ENCODE measurements around the gene SMIM20.

Gene SMIM20

GRCh38 chr4:25903900-25904747, 9.9 kb upstream of the SMIM20 start:
- TF ChIP-seq TCF12 (IDR thresholded peaks at IDR 0.05; ENCODE audit: low read depth): no peak
- TF ChIP-seq, protein P1, sequence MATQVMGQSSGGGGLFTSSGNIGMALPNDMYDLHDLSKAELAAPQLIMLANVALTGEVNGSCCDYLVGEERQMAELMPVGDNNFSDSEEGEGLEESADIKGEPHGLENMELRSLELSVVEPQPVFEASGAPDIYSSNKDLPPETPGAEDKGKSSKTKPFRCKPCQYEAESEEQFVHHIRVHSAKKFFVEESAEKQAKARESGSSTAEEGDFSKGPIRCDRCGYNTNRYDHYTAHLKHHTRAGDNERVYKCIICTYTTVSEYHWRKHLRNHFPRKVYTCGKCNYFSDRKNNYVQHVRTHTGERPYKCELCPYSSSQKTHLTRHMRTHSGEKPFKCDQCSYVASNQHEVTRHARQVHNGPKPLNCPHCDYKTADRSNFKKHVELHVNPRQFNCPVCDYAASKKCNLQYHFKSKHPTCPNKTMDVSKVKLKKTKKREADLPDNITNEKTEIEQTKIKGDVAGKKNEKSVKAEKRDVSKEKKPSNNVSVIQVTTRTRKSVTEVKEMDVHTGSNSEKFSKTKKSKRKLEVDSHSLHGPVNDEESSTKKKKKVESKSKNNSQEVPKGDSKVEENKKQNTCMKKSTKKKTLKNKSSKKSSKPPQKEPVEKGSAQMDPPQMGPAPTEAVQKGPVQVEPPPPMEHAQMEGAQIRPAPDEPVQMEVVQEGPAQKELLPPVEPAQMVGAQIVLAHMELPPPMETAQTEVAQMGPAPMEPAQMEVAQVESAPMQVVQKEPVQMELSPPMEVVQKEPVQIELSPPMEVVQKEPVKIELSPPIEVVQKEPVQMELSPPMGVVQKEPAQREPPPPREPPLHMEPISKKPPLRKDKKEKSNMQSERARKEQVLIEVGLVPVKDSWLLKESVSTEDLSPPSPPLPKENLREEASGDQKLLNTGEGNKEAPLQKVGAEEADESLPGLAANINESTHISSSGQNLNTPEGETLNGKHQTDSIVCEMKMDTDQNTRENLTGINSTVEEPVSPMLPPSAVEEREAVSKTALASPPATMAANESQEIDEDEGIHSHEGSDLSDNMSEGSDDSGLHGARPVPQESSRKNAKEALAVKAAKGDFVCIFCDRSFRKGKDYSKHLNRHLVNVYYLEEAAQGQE (IDR thresholded peaks at IDR 0.05; ENCODE audit: low read depth): no peak
- no peak for TF ChIP-seq NFIC (IDR thresholded peaks at IDR 0.05)
- TF ChIP-seq CEBPB (IDR thresholded peaks at IDR 0.05): no peak
- TF ChIP-seq TEAD4 (IDR thresholded peaks at IDR 0.05): no peak
- no peak for TF ChIP-seq TAF1 (IDR thresholded peaks at IDR 0.05; ENCODE audit: low read depth)
- no peak for TF ChIP-seq FOXM1 (IDR thresholded peaks at IDR 0.05; ENCODE audit: borderline replicate concordance, low read depth)
- no peak for TF ChIP-seq EGR1 (IDR thresholded peaks at IDR 0.05)
- TF ChIP-seq EP300 (IDR thresholded peaks at IDR 0.05; ENCODE audit: borderline replicate concordance): no peak

DNA sequence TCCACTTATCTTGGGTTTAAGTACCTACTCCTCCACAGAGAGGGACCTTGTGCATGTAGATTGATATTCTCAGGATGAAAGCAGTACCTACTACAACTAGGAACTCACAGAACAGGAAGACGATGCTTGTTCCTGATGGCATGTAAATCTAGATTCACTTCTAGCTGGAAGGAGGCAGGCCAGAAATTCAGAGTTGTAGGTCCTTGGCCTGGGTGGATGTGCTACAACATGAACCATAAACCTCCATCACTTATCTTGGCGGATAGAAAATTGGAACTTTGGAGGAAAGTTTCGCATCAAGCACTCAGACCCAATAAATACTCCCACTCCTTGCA, 9.3 kb upstream of the SMIM20 start:
- TF ChIP-seq CEBPB (IDR thresholded peaks at IDR 0.05) (no peak), MAX (IDR thresholded peaks at IDR 0.05) (no peak), RAD21 (IDR thresholded peaks at IDR 0.05; ENCODE audit: low read depth) (no peak), TCF12 (IDR thresholded peaks at IDR 0.05; ENCODE audit: low read depth) (no peak), CREB1 (IDR thresholded peaks at IDR 0.05; ENCODE audit: low read depth) (no peak), USF1 (IDR thresholded peaks at IDR 0.05) (no peak), EGR1 (IDR thresholded peaks at IDR 0.05) (no peak), YY1 (IDR thresholded peaks at IDR 0.05; ENCODE audit: low read depth) (no peak), TEAD4 (IDR thresholded peaks at IDR 0.05) (no peak), ZBTB7A (IDR thresholded peaks at IDR 0.05; ENCODE audit: low read depth) (no peak), FOXM1 (IDR thresholded peaks at IDR 0.05; ENCODE audit: borderline replicate concordance, low read depth) (no peak), EP300 (IDR thresholded peaks at IDR 0.05; ENCODE audit: borderline replicate concordance) (no peak), TAF1 (IDR thresholded peaks at IDR 0.05; ENCODE audit: low read depth) (no peak), NFIC (IDR thresholded peaks at IDR 0.05) (no peak)
- TF ChIP-seq, protein P1 (IDR thresholded peaks at IDR 0.05; ENCODE audit: low read depth): no peak

DNA sequence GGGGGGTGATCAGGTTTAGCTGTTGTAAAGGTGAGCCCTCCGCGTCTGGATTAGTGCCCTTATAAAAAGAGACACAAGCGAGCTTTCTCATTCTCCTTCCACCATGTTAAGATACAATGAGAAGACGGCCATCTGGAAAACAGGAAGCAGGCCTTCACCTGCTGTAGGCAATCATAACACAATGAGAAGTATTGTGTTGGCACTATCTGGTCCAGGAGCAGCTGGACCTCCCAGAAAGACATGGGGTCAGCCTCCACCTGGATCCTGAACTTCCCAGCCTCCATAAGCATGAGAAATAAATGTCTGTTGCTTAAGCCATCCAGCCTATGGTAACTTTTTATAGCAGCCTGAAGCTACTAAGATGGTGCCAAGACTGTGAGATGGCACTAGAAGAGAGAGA, 8.6 kb upstream of the SMIM20 start:
- TF ChIP-seq USF1 (IDR thresholded peaks at IDR 0.05) (no peak), EP300 (IDR thresholded peaks at IDR 0.05; ENCODE audit: borderline replicate concordance) (no peak), RAD21 (IDR thresholded peaks at IDR 0.05; ENCODE audit: low read depth) (no peak), CEBPB (IDR thresholded peaks at IDR 0.05) (no peak), TAF1 (IDR thresholded peaks at IDR 0.05; ENCODE audit: low read depth) (no peak), FOXM1 (IDR thresholded peaks at IDR 0.05; ENCODE audit: borderline replicate concordance, low read depth) (no peak), MAX (IDR thresholded peaks at IDR 0.05) (no peak), CREB1 (IDR thresholded peaks at IDR 0.05; ENCODE audit: low read depth) (no peak), EGR1 (IDR thresholded peaks at IDR 0.05) (no peak), TCF12 (IDR thresholded peaks at IDR 0.05; ENCODE audit: low read depth) (no peak), TEAD4 (IDR thresholded peaks at IDR 0.05) (no peak), ZBTB7A (IDR thresholded peaks at IDR 0.05; ENCODE audit: low read depth) (no peak), YY1 (IDR thresholded peaks at IDR 0.05; ENCODE audit: low read depth) (no peak), NFIC (IDR thresholded peaks at IDR 0.05) (no peak)
- TF ChIP-seq, protein P1 (IDR thresholded peaks at IDR 0.05; ENCODE audit: low read depth): no peak

DNA sequence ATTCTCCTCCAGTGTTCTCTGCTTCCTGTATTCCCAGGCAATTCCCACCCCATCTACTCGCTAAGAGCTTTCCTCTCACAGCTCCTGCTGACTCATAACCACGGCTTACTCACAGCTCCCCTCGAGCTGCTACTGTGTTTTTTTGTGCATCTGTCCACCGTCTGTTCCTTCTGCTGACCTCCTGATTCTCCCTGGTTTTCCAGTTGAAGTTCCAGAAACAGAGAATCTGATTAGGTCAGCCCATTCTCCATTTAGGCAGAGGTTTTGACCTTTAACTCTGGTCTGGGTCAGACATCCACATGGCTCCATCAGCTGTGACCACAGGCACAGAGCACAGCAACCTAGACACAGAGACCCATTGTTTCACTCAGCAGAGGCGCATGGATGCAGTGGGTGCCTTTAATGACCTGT, 5.5 kb upstream of the SMIM20 start:
- TF ChIP-seq YY1 (IDR thresholded peaks at IDR 0.05; ENCODE audit: low read depth) (no peak), ZBTB7A (IDR thresholded peaks at IDR 0.05; ENCODE audit: low read depth) (no peak), EP300 (IDR thresholded peaks at IDR 0.05; ENCODE audit: borderline replicate concordance) (no peak), NFIC (IDR thresholded peaks at IDR 0.05) (no peak), TCF12 (IDR thresholded peaks at IDR 0.05; ENCODE audit: low read depth) (no peak), RAD21 (IDR thresholded peaks at IDR 0.05; ENCODE audit: low read depth) (no peak), CREB1 (IDR thresholded peaks at IDR 0.05; ENCODE audit: low read depth) (no peak)
- TF ChIP-seq, protein P1 (IDR thresholded peaks at IDR 0.05; ENCODE audit: low read depth): no peak

All from Ishikawa (cell line).